ENCODE results near the gene PRSS36. TPM values are rescaled to one million over a fixed set of nuclear protein-coding genes. Genes with fewer than 3 reads are reported as not detected.
"Not testable (repeated sequence)": the region's sequence is repeated elsewhere in the genome, so short reads cannot be mapped to it uniquely, and the experiment has no call there.

The PRSS36 gene
- total and polyA plus RNA-seq, 7 donors = 0.83 to 10.2 (median 4.7) TPM

- 91 to 93% methylated on average over 8 of the region's 8 CpGs for WGBS, 2 donors
- H3K36me3 ChIP-seq = no peaks in the 10 kb centered on the region
- H3K27me3 ChIP-seq = no peaks in the 10 kb centered on the region
- intact Hi-C loops (cut with DNase I) = no loop called here
- no peak overlapping the region for H3K27ac ChIP-seq
- no peaks in the 10 kb centered on the region for H3K4me1 ChIP-seq
- no peaks in the 10 kb centered on the region for H3K9me3 ChIP-seq
- no peak overlapping the region for H3K4me3 ChIP-seq
- no peak for DNase-seq
- no peak for TF ChIP-seq CTCF (IDR thresholded peaks at IDR 0.05)
- no peak for TF ChIP-seq EP300 (IDR thresholded peaks at IDR 0.05)
- no peak for TF ChIP-seq POLR2A (IDR thresholded peaks at IDR 0.05)
- no peak for TF ChIP-seq POLR2AphosphoS5 (IDR thresholded peaks at IDR 0.05)
Measured at GRCh38 chr16:31167315-31167714, 17.4 kb upstream of the PRSS36 start.

DNA sequence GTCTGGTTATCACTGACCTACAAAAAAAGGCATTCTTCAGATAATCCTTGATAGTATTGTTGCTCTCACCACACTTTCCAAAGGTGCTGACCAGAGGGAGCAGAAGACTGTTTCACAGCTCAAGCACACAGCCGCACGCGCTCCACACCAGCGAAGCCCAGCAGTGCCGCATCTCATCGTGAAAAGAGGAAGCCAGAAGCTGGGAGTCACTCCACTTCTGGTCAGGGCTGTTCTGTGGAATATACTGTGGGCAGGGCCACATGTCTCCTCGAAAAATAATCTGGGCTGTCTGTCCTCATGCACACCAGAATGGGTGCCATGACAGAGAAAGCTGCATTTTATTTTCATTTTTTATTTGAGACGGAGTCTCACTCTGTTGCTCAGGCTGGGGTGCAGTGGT is 7.3 kb upstream of the PRSS36 start:
- H3K9me3 ChIP-seq = no peaks in the 10 kb centered on the region
- no peaks in the 10 kb centered on the region for H3K36me3 ChIP-seq
- no peaks in the 10 kb centered on the region for H3K4me1 ChIP-seq
- WGBS, 2 donors = 36 to 47% methylated on average over 8 of the region's 8 CpGs
- intact Hi-C loops (cut with DNase I) = no loop called here
- H3K27me3 ChIP-seq = no peaks in the 10 kb centered on the region
- no peak overlapping the region for H3K4me3 ChIP-seq
- DNase-seq = no peak
- no peak overlapping the region for H3K27ac ChIP-seq
- TF ChIP-seq CTCF (IDR thresholded peaks at IDR 0.05) (no peak), POLR2AphosphoS5 (IDR thresholded peaks at IDR 0.05) (no peak), EP300 (IDR thresholded peaks at IDR 0.05) (no peak), POLR2A (IDR thresholded peaks at IDR 0.05) (no peak)

GRCh38 chr16:31150976-31151375 is 1.1 kb upstream of the PRSS36 start:
- peaks cover 5 to 31% (median 20%) of the 10 kb centered on the region in 3 donors for H3K27me3 ChIP-seq
- H3K9me3 ChIP-seq; H3K27ac ChIP-seq; H3K36me3 ChIP-seq; H3K4me3 ChIP-seq; H3K4me1 ChIP-seq; intact Hi-C loops (cut with DNase I); DNase-seq: not testable (repeated sequence)
- 64 to 86% methylated on average over 6 of the region's 6 CpGs for WGBS, 2 donors

GRCh38 chr16:31149332-31149731 is 534 bp downstream of the PRSS36 start:
- DNase-seq = no peak
- no peaks in the 10 kb centered on the region for H3K36me3 ChIP-seq
- H3K4me1 ChIP-seq = peaks cover 0 to 7% (median 2%) of the 10 kb centered on the region in 4 donors
- no peaks in the 10 kb centered on the region for H3K9me3 ChIP-seq
- H3K27ac ChIP-seq = peak overlapping the region in 1 of 4 donors; percentile 27
- TF ChIP-seq POLR2A (IDR thresholded peaks at IDR 0.05) (no peak), EP300 (IDR thresholded peaks at IDR 0.05) (no peak), CTCF (IDR thresholded peaks at IDR 0.05) (no peak), POLR2AphosphoS5 (IDR thresholded peaks at IDR 0.05) (no peak)
- 72 to 84% methylated on average over 5 of the region's 5 CpGs for WGBS, 2 donors
- peaks cover 5 to 31% (median 20%) of the 10 kb centered on the region in 3 donors for H3K27me3 ChIP-seq
- H3K4me3 ChIP-seq = no peak overlapping the region
- intact Hi-C loops (cut with DNase I) = no loop called here

- intact Hi-C loops (cut with DNase I) = no loop called here
- H3K27me3 ChIP-seq = peaks cover 5 to 31% (median 20%) of the 10 kb centered on the region in 3 donors
- H3K9me3 ChIP-seq = no peaks in the 10 kb centered on the region
- no peak for TF ChIP-seq POLR2AphosphoS5 (IDR thresholded peaks at IDR 0.05)
- TF ChIP-seq CTCF (IDR thresholded peaks at IDR 0.05) = no peak
- TF ChIP-seq POLR2A (IDR thresholded peaks at IDR 0.05) = no peak
- TF ChIP-seq EP300 (IDR thresholded peaks at IDR 0.05) = no peak
- peaks cover 0 to 7% (median 2%) of the 10 kb centered on the region in 4 donors for H3K4me1 ChIP-seq
- no peak for DNase-seq
- no peak overlapping the region for H3K4me3 ChIP-seq
- H3K27ac ChIP-seq = no peak overlapping the region
- WGBS, 2 donors = 90 to 91% methylated on average over 25 of the region's 25 CpGs
- no peaks in the 10 kb centered on the region for H3K36me3 ChIP-seq
Measured at GRCh38 chr16:31148896-31149295, 970 bp downstream of the PRSS36 start.

Measured in sigmoid colon (tissue), 7 donors.